ENCODE results near the gene RAD21L1.

DNA sequence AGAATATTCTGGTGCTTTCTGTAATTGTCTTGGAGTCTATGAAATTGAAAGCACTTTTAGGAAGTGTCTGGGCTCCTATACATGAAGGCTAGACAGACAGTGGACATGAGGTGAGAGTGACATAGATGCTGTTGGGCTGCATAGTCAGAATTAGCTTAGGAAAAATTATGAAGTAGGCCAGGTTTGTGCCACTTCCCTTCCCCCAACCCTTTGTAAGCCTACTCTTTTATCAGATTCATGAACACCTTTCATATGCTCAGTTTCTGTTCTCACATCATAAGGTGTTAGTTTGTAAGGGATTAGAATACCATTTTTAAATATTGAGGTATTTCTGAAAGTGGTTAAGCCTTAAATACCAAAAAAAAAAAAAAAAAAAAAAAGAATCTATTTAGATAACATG, 21.8 kb downstream of the RAD21L1 start:
- TF ChIP-seq EZH2 (IDR thresholded peaks at IDR 0.05; ENCODE audit: borderline replicate concordance, low read length) (no peak), CTCF (conservative IDR thresholded peaks at IDR 0.05 in 1 of 2, IDR thresholded peaks at IDR 0.05 in 1 of 2; ENCODE audit: extremely low read depth in 1 of 2, insufficient read depth in 1 of 2, low read depth in 1 of 2, low read length in 2 of 2) (no peak)

All from mammary epithelial cell (primary cell).